HUES64 (cell line): ENCODE data around the gene CNPPD1.
A peak's percentile ranks its signal among the peaks of the same experiment; 100 is the strongest.

Experiments used
- H3K27ac ChIP-seq: 2 replicates; pipeline ENCODE4 v1.7.0; 2013; ENCODE audit warnings: low read depth, low read length, inconsistent platforms
- H3K27me3 ChIP-seq: 2 replicates; pipeline ENCODE4 v1.6.1; 2013; ENCODE audit warnings: mild to moderate bottlenecking, low read length; ENCODE audit not compliant: insufficient read depth
- H3K36me3 ChIP-seq: 2 replicates; pipeline ENCODE4 v1.6.1; 2013; ENCODE audit warnings: mild to moderate bottlenecking, low read length; ENCODE audit not compliant: insufficient read depth
- H3K4me1 ChIP-seq: 2 replicates; pipeline ENCODE4 v1.6.1; 2013; ENCODE audit warnings: mild to moderate bottlenecking, low read length, moderate library complexity; ENCODE audit not compliant: insufficient read depth
- H3K4me3 ChIP-seq: 2 replicates; pipeline ENCODE4 v1.5.1; 2013; ENCODE audit warnings: mild to moderate bottlenecking, low read length, moderate library complexity
- H3K9ac ChIP-seq: 2 replicates; pipeline ENCODE4 v1.6.1; 2013; ENCODE audit warnings: mild to moderate bottlenecking, low read depth, low read length
- H3K9me3 ChIP-seq: 2 replicates; pipeline ENCODE4 v1.6.1; 2013; ENCODE audit warnings: low read depth, low read length; ENCODE audit not compliant: insufficient read depth
- WGBS: fragments of 150-250, 120-280 bp; methylation state at CpG from one replicate; pipeline ENCODE4 v1.1.7; 2013; ENCODE audit warnings: missing lambda C conversion rate; 5-methylcytosine and 5-hydroxymethylcytosine counted together

The CNPPD1 gene

DNA sequence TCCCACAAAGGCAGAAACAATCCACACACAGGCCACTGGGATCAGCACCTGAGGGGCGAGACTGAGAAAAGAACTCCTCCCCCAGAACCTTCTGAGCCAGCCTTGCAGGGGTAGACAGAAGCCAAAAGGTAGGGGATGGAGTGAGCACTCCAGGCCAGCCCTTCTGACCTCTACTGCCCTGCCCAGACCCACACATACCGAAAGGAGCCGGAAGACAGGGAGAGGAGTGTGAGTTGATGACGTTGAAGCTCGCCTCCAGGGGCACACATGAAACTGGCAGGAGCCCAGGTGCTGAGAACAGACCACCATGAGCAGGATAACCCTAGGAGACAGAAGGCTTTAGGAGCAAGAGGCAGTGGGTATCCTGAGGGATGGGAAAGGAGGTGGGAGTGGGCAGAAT lies 8.7 kb downstream of the CNPPD1 start:
- H3K9ac ChIP-seq, result no peak overlapping the region
- H3K4me1 ChIP-seq, result no peaks in the 10 kb centered on the region
- H3K27me3 ChIP-seq, result peaks cover 2% of the 10 kb centered on the region; the same call in 1 of the 2 replicates
- no peak overlapping the region for H3K4me3 ChIP-seq
- WGBS, result 73% methylated on average over 5 of the region's 5 CpGs
- no peak overlapping the region for H3K27ac ChIP-seq
- H3K9me3 ChIP-seq, result no peaks in the 10 kb centered on the region
- H3K36me3 ChIP-seq, result no peaks in the 10 kb centered on the region

DNA sequence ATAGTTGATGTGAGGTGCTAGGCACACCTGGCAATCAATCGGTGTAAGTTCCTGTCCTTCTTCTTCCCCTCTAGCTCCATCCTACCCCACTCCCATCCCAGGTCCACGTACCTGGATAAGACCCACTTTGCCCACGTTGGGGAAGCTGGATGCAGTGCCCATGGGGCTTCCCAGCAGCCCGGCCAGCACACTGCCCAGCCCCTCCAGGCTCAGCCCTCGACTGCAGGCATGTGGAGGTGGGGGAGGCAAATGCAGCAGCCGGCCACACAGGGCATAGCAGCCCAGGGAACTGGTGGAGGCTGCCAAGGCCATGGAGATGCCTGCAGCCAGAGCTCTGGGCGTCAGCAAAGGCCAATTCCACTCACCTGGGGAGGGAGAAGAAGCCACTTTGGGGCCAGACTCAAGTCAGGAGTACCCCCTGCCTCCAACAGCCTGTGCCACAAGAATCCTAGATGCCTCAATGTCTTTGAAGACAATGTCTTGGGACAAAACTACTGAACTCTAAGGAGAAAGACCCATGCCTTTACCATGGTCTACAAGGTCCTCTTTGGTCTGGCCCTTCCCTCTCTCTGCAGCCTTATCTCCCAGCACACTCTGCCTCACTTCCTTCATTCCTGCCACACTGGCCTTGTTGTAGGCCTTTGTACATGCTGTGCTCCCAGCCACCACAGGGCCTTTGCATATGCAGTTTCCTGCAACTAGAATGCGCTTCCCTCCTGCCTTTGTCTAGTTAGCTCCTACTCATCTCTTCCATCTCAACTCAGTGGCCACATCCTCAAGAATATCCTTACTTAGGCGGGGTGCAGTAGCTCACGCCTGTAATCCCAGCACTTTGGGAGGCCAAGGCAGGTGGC lies 11.4 kb downstream of the CNPPD1 start:
- H3K4me1 ChIP-seq, result peaks cover 5% of the 10 kb centered on the region
- H3K27me3 ChIP-seq, result peaks cover 14% of the 10 kb centered on the region; the same call in 1 of the 2 replicates
- H3K4me3 ChIP-seq, result no peak overlapping the region
- no peak overlapping the region for H3K9ac ChIP-seq
- H3K27ac ChIP-seq, result no peak overlapping the region
- WGBS, result 87% methylated on average over 10 of the region's 10 CpGs
- H3K36me3 ChIP-seq, result no peaks in the 10 kb centered on the region
- no peaks in the 10 kb centered on the region for H3K9me3 ChIP-seq

DNA sequence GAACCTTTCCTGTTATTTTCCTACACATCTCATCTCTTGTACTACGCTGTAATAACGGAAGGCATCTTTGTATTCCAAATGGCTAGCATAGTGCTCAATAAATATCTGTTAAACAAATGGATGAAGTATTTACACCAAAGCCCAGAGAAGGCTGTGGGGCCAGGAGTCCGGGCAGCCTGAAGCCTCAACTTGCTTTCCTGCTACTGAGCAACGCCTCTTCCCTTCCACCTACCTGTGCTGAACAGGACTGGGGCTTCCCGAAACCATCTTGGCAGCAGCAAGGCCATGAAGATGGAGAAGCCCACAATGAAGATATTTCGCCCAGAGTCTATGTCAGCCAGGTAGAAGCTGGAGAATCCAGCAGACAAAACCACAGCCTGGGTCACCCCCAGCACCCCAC lies 13.6 kb downstream of the CNPPD1 start:
- Histone ChIP-seq H3K9me3 (no peaks in the 10 kb centered on the region), H3K4me1 (peaks cover 8% of the 10 kb centered on the region), H3K4me3 (no peak overlapping the region), H3K27ac (no peak overlapping the region), H3K9ac (no peak overlapping the region), H3K36me3 (no peaks in the 10 kb centered on the region), H3K27me3 (peaks cover 14% of the 10 kb centered on the region; the same call in 1 of the 2 replicates)
- 92% methylated on average over 6 of the region's 6 CpGs for WGBS

DNA sequence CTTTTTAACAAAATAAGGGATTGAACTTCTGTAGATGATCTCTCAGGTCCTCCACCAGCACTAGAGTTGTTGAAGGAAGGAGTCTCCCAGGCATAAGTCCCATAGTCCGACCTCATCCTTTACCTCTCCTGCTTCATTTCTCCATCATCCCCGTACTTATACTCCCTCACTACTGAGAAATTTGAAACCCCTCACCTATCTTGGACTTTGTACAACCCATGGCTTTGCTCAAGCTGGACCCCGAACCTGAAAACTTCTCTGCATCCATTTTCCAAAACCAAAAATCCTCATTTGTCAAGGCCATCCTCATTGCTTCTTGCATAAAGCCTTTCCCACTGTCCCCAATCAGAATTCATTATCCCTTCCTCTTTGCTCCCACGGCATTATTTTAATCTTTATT lies 15.6 kb downstream of the CNPPD1 start:
- Histone ChIP-seq H3K4me3 (peak overlapping the region; percentile 97), H3K27me3 (peaks cover 14% of the 10 kb centered on the region; the same call in 1 of the 2 replicates), H3K27ac (no peak overlapping the region), H3K36me3 (peaks cover 10% of the 10 kb centered on the region), H3K9ac (0 out of 2 replicates have a peak overlapping the region, but pooled peaks have one; percentile 7), H3K9me3 (no peaks in the 10 kb centered on the region), H3K4me1 (peaks cover 8% of the 10 kb centered on the region)
- WGBS, result 68% methylated on average over 4 of the region's 4 CpGs

DNA sequence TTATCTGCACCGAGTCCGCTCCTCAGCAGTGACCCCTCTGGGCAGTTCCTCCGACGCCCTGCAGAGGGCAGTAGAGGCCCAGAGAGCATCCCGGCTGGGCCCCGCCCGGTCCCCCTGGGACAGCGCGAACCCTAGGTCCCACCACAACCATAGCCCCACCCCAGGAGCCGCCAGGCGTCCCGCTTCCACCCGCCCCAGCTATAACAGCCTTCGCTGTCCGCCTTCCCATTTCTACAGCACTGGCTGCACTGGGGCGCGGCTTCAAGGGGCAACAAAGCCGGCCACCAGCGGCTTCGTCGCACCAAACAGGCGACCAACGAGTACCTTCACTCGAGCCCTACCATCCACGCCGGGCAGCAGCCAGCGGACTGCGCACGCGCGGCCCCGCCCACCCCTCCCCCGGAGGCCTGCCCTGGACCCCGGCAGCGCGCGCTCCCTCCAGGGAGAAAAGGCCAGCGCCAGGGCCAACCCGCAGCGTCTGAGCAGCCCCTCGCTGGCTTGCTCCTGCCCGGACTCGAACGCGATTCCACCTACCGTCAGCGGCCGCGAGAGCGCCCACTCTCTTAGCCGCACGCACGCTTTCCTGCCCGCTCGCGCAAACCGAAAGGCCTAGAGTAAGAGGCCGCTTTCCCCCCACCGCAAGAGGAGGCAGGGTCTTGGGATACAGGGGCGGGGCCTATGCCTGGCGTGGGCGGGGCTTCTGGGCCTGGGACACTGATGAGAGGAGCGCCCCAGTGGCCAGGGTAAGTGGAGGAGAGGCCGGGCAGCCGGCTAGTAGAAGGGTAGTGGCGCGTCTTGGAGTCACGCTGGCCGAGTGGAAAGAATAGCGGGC lies 16.3 kb downstream of the CNPPD1 start, which contains the start of gene NHEJ1:
NHEJ1 (minus strand) TSS at position 630 of the 832 bp plus-strand sequence. CDS start 2,453 bp downstream, outside the sequence.
- no peaks in the 10 kb centered on the region for H3K9me3 ChIP-seq
- H3K27ac ChIP-seq, result peak within 1 kb of the TSS; percentile 90
- peaks cover 14% of the 10 kb centered on the region; the same call in 1 of the 2 replicates for H3K27me3 ChIP-seq
- H3K4me3 ChIP-seq, result peak within 1 kb of the TSS; percentile 97
- peaks cover 8% of the 10 kb centered on the region for H3K4me1 ChIP-seq
- peaks cover 11% of the 10 kb centered on the region for H3K36me3 ChIP-seq
- peak within 1 kb of the TSS; percentile 93 for H3K9ac ChIP-seq
- under 1% methylated on average over 70 of the region's 70 CpGs for WGBS

DNA sequence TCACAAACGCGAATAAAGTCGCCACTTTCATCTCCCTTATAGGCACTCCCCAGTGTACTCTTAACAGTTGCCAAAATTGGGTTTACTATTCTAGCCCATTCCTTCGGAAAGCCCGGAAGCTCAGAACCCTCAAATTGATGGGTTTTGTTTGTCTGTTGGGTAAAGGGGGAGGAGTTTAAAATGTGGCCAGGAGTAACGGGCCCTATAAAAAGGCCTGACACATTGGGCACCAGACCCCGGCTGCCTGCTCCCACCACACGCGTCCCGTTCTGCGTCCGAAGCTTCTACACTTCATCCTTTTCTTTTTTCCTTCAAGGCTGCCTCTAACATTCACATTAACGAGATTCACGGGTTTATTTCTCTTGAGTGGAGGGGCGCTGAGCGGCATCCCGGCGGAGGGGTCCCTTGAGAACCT lies 16.9 kb downstream of the CNPPD1 start:
- Histone ChIP-seq H3K36me3 (peaks cover 11% of the 10 kb centered on the region), H3K27ac (no peak overlapping the region), H3K4me3 (peak overlapping the region; percentile 97), H3K9ac (peak overlapping the region; percentile 42; the same call in 1 of the 2 replicates), H3K27me3 (peaks cover 14% of the 10 kb centered on the region; the same call in 1 of the 2 replicates), H3K4me1 (peaks cover 8% of the 10 kb centered on the region), H3K9me3 (no peaks in the 10 kb centered on the region)
- WGBS, result 19% methylated on average over 18 of the region's 18 CpGs

DNA sequence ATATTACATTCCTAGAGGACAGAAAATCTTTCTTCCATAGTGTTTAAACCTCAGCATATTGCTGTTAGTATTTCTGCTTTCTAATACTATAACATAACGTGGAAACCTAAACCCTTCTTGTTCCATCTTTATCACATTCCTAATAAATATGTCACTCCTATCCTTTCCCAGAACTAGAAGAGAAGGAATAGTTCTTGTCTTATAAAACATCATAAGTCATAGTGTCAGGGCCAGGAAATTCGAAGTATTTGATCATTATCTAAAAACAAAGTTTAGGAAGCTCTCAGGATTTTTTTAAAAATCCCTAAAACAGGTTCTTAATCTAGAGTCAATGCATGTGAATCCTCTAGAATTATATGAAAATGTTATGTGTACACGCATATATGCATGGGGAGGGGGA lies 18.1 kb downstream of the CNPPD1 start:
- 100% methylated on average over 2 of the region's 3 CpGs for WGBS
- no peak overlapping the region for H3K27ac ChIP-seq
- no peaks in the 10 kb centered on the region for H3K9me3 ChIP-seq
- peaks cover 21% of the 10 kb centered on the region for H3K36me3 ChIP-seq
- H3K27me3 ChIP-seq, result peaks cover 14% of the 10 kb centered on the region; the same call in 1 of the 2 replicates
- H3K9ac ChIP-seq, result no peak overlapping the region
- peaks cover 8% of the 10 kb centered on the region for H3K4me1 ChIP-seq
- H3K4me3 ChIP-seq, result no peak overlapping the region

DNA sequence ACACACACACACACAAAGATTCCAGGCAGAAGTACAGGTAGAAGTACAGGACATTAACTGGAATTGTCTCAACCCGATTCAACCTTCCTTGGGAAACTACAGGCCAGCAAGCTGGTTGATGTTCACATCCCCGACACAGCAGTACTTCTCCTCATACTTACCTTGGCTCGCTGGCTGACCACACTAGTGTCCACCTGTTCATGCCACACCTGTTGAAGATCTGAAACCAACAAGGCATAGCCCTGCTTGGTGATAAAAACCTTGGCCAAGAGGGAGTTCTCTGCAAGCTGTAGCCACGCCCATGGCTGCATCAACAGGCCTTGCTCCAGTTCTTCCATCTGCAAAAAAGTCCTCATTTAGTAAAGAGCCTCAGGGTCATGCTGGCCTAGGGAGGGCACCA lies 18.7 kb downstream of the CNPPD1 start:
- Histone ChIP-seq H3K9ac (no peak overlapping the region), H3K27me3 (peaks cover 12% of the 10 kb centered on the region; the same call in 1 of the 2 replicates), H3K36me3 (peaks cover 26% of the 10 kb centered on the region), H3K9me3 (no peaks in the 10 kb centered on the region), H3K27ac (no peak overlapping the region), H3K4me3 (no peak overlapping the region), H3K4me1 (peaks cover 8% of the 10 kb centered on the region)
- 91% methylated on average over 4 of the region's 4 CpGs for WGBS

DNA sequence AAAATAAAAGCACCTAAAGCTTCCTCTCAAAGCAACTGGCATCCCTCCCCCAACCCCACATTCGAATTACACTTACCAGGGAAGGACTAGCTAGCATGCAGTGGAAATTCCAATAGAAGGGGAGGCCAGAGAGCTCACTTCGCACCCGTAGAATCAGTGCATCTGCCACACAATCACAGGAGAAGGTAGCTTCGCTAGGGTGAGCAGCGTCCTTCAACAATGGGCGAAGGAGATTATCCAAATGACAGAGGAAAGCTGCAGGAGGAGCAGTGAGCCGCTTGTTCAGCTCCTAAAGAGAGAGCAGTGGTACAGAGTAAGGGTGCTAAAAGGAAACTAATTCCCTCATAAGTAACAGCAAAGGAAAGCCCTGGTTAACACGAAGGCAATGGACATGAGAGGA lies 19.3 kb downstream of the CNPPD1 start:
- Histone ChIP-seq H3K9ac (no peak overlapping the region), H3K36me3 (peaks cover 27% of the 10 kb centered on the region), H3K27ac (no peak overlapping the region), H3K4me3 (no peak overlapping the region), H3K27me3 (peaks cover 7% of the 10 kb centered on the region; the same call in 1 of the 2 replicates), H3K9me3 (no peaks in the 10 kb centered on the region), H3K4me1 (peaks cover 8% of the 10 kb centered on the region)
- 71% methylated on average over 8 of the region's 8 CpGs for WGBS

DNA sequence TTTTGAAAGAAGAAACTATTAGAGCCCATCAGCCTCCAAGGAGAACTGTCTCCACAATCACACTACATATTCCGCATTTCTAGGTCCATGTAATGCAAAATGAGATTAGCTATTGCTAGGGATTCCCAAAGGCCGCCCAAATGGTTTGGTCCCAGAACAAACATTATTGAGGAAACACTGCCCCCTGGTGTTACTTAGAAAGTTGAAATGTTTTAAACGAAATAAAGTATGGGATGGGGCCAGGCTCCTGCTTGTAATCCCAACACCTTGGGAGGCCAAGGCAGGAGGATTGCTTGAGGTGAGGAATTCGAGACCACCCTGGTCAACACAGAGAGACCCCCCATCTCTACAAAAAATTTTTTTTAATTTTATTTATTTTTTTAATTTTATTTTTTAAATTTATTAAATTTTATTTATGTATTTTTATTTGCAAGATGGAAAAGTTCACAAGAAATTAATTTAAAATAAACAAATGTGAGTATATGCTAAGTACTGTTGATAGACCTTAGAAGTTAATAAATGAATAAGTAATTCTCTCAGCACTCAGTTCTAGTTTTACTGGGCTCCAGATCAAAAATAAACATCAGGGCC lies 21.6 kb downstream of the CNPPD1 start:
- H3K9ac ChIP-seq, result no peak overlapping the region
- H3K4me1 ChIP-seq, result peaks cover 3% of the 10 kb centered on the region; the same call in 1 of the 2 replicates
- no peaks in the 10 kb centered on the region for H3K27me3 ChIP-seq
- WGBS, result 44% methylated on average over 3 of the region's 4 CpGs
- no peak overlapping the region for H3K27ac ChIP-seq
- peaks cover 37% of the 10 kb centered on the region for H3K36me3 ChIP-seq
- no peak overlapping the region for H3K4me3 ChIP-seq
- H3K9me3 ChIP-seq, result no peaks in the 10 kb centered on the region
